ENCODE data around the gene ZNF778.
"Not testable (repeated sequence)": the region's sequence is repeated elsewhere in the genome, so short reads cannot be mapped to it uniquely, and the experiment has no call there.

ZNF778 gene

GRCh38 chr16:89266521-89267134 is 49.1 kb downstream of the ZNF778 start:
- Mint-ChIP-seq H3K36me3 (ENCODE audit: low read depth) (peaks cover 60% of the 10 kb centered on the region), H3K27me3 (ENCODE audit: low read depth, poor library complexity) (no peaks in the 10 kb centered on the region), H3K4me1 (peaks cover 1% of the 10 kb centered on the region), H3K27ac (no peak overlapping the region), H3K9me3 (peaks cover 11% of the 10 kb centered on the region), H3K4me3 (no peak overlapping the region)
- no peak for DNase-seq
- no peak for TF ChIP-seq CTCF (IDR thresholded peaks at IDR 0.05)

GRCh38 chr16:89267746-89268145 is 50.2 kb downstream of the ZNF778 start:
- H3K4me1 Mint-ChIP-seq; H3K4me3 Mint-ChIP-seq; H3K27me3 Mint-ChIP-seq (ENCODE audit: low read depth, poor library complexity); H3K9me3 Mint-ChIP-seq; H3K27ac Mint-ChIP-seq; DNase-seq: not testable (repeated sequence)
- peaks cover 64% of the 10 kb centered on the region for H3K36me3 Mint-ChIP-seq (ENCODE audit: low read depth)

- H3K4me3 Mint-ChIP-seq, result no peak overlapping the region
- H3K27ac Mint-ChIP-seq, result no peak overlapping the region
- no peaks in the 10 kb centered on the region for H3K9me3 Mint-ChIP-seq
- no peaks in the 10 kb centered on the region for H3K4me1 Mint-ChIP-seq
- peaks cover 2% of the 10 kb centered on the region for H3K27me3 Mint-ChIP-seq (ENCODE audit: low read depth, poor library complexity)
- peaks cover 67% of the 10 kb centered on the region for H3K36me3 Mint-ChIP-seq (ENCODE audit: low read depth)
- DNase-seq, result no peak
- no peak for TF ChIP-seq CTCF (IDR thresholded peaks at IDR 0.05)
These were observed 51.1 kb downstream of the ZNF778 start for GRCh38 chr16:89268585-89268984.

GRCh38 chr16:89268987-89269735 is 51.7 kb downstream of the ZNF778 start:
- Mint-ChIP-seq H3K9me3 (no peaks in the 10 kb centered on the region), H3K4me1 (no peaks in the 10 kb centered on the region), H3K4me3 (no peak overlapping the region), H3K27ac (no peak overlapping the region), H3K27me3 (ENCODE audit: low read depth, poor library complexity) (peaks cover 2% of the 10 kb centered on the region), H3K36me3 (ENCODE audit: low read depth) (peaks cover 67% of the 10 kb centered on the region)
- no peak for TF ChIP-seq CTCF (IDR thresholded peaks at IDR 0.05)
- no peak for DNase-seq

GRCh38 chr16:89269805-89270665 is 52.5 kb downstream of the ZNF778 start:
- Mint-ChIP-seq H3K4me1 (no peaks in the 10 kb centered on the region), H3K4me3 (no peak overlapping the region), H3K36me3 (ENCODE audit: low read depth) (peaks cover 59% of the 10 kb centered on the region), H3K27ac (no peak overlapping the region), H3K27me3 (ENCODE audit: low read depth, poor library complexity) (peaks cover 2% of the 10 kb centered on the region), H3K9me3 (no peaks in the 10 kb centered on the region)
- DNase-seq, result no peak
- no peak for TF ChIP-seq CTCF (IDR thresholded peaks at IDR 0.05)

GRCh38 chr16:89270666-89271345 is 53.3 kb downstream of the ZNF778 start:
- Mint-ChIP-seq H3K4me1 (no peaks in the 10 kb centered on the region), H3K36me3 (ENCODE audit: low read depth) (peaks cover 53% of the 10 kb centered on the region), H3K4me3 (no peak overlapping the region), H3K27me3 (ENCODE audit: low read depth, poor library complexity) (peaks cover 6% of the 10 kb centered on the region), H3K9me3 (no peaks in the 10 kb centered on the region), H3K27ac (no peak overlapping the region)
- no peak for TF ChIP-seq CTCF (IDR thresholded peaks at IDR 0.05)
- no peak for DNase-seq
